HTERT RPE-1 (cell line): ENCODE results near the gene AHRR.
"Not testable (repeated sequence)": the region's sequence is repeated elsewhere in the genome, so short reads cannot be mapped to it uniquely, and the experiment has no call there.

Experiments
- in situ Hi-C: fragments of 300-500 bp; cut with MboI; formaldehyde crosslinking; loops from 4 replicates; pipeline ENCODE4 v1.14.3; 2020; ENCODE audit warnings: low sequenced_read_pairs

Gene AHRR

GRCh38 chr5:362978-363765, 41.7 kb downstream of the AHRR start:
- in situ Hi-C loops, result no loop called here

GRCh38 chr5:364497-364896, 43.0 kb downstream of the AHRR start:
- in situ Hi-C loops, result no loop called here

- in situ Hi-C loops, result no loop called here
Observed at GRCh38 chr5:366541-367357, 45.2 kb downstream of the AHRR start.

- in situ Hi-C loops, result no loop called here
Observed at GRCh38 chr5:367358-368130, 46.0 kb downstream of the AHRR start.

- in situ Hi-C loops, result no loop called here
Observed at GRCh38 chr5:368183-369084, 46.9 kb downstream of the AHRR start.

GRCh38 chr5:369151-369868, 47.8 kb downstream of the AHRR start:
- in situ Hi-C loops, result no loop called here

GRCh38 chr5:369869-370236, 48.3 kb downstream of the AHRR start:
- in situ Hi-C loops, result not testable (repeated sequence)

- in situ Hi-C loops, result no loop called here
Observed at GRCh38 chr5:370311-370958, 48.9 kb downstream of the AHRR start.

- in situ Hi-C loops, result no loop called here
Observed at GRCh38 chr5:370959-371810, 49.7 kb downstream of the AHRR start.

GRCh38 chr5:371811-372555, 50.5 kb downstream of the AHRR start:
- in situ Hi-C loops, result no loop called here

- in situ Hi-C loops, result no loop called here
Observed at GRCh38 chr5:372556-372995, 51.1 kb downstream of the AHRR start.

- in situ Hi-C loops, result no loop called here
Observed at GRCh38 chr5:372996-373709, 51.6 kb downstream of the AHRR start.

GRCh38 chr5:373710-374602, 52.4 kb downstream of the AHRR start:
- in situ Hi-C loops, result no loop called here

- in situ Hi-C loops, result no loop called here
Observed at GRCh38 chr5:374631-375335, 53.3 kb downstream of the AHRR start.

GRCh38 chr5:375336-375920, 53.9 kb downstream of the AHRR start:
- in situ Hi-C loops, result no loop called here
